HG03354 (cell line): ENCODE results near the gene PARD6G.
"Not testable (repeated sequence)": the region's sequence is repeated elsewhere in the genome, so short reads cannot be mapped to it uniquely, and the experiment has no call there.

Experiments
- ATAC-seq: cut with Tn5 transposase; IDR thresholded peaks from one replicate; pipeline ENCODE4 v1.9.1; 2021; ENCODE audit warnings: mild to moderate bottlenecking; ENCODE audit not compliant: unreplicated experiment, poor library complexity, severe bottlenecking

The PARD6G gene

GRCh38 chr18:80247393-80247841, at the start of gene PARD6G:
Gene PARD6G (minus strand): TSS chr18:80247514. CDS start chr18:80247348, 166 bp downstream.
- peak; percentile 72 for ATAC-seq

- not testable (repeated sequence) for ATAC-seq
Observed at GRCh38 chr18:80262241-80263033, 15.1 kb upstream of the PARD6G start.

- ATAC-seq = no peak
Observed at GRCh38 chr18:80259610-80260009, 12.3 kb upstream of the PARD6G start.

- no peak for ATAC-seq
Observed at GRCh38 chr18:80258640-80259039, 11.3 kb upstream of the PARD6G start.

- ATAC-seq = not testable (repeated sequence)
Observed at GRCh38 chr18:80257579-80258543, 10.5 kb upstream of the PARD6G start.

- no peak for ATAC-seq
Observed at GRCh38 chr18:80254971-80255500, 7.7 kb upstream of the PARD6G start.

GRCh38 chr18:80253871-80254492, 6.7 kb upstream of the PARD6G start:
- peak; percentile 58 for ATAC-seq

GRCh38 chr18:80253236-80253635, 5.9 kb upstream of the PARD6G start:
- ATAC-seq = no peak

GRCh38 chr18:80252136-80252535, 4.8 kb upstream of the PARD6G start:
- no peak for ATAC-seq

- ATAC-seq = no peak
Observed at GRCh38 chr18:80251700-80252099, 4.4 kb upstream of the PARD6G start.

- no peak for ATAC-seq
Observed at GRCh38 chr18:80250740-80251364, 3.5 kb upstream of the PARD6G start.

- no peak for ATAC-seq
Observed at GRCh38 chr18:80249217-80250093, 2.1 kb upstream of the PARD6G start.

- ATAC-seq = peak; percentile 60
Observed at GRCh38 chr18:80246445-80247392, 595 bp downstream of the PARD6G start.

- ATAC-seq = no peak
Observed at GRCh38 chr18:80245781-80246444, 1.4 kb downstream of the PARD6G start.

GRCh38 chr18:80244956-80245730, 2.2 kb downstream of the PARD6G start:
- no peak for ATAC-seq

GRCh38 chr18:80244167-80244566, 3.1 kb downstream of the PARD6G start:
- ATAC-seq = no peak
